NCI-H446 treated with DMSO at 0.1 percent for 48 hours (cell line): ENCODE data around the gene MADCAM1.

Experiments used
- DNase-seq: peaks from one replicate; lab custom pipeline; 2025; lab: John Stamatoyannopoulos, UW

The MADCAM1 gene

DNA sequence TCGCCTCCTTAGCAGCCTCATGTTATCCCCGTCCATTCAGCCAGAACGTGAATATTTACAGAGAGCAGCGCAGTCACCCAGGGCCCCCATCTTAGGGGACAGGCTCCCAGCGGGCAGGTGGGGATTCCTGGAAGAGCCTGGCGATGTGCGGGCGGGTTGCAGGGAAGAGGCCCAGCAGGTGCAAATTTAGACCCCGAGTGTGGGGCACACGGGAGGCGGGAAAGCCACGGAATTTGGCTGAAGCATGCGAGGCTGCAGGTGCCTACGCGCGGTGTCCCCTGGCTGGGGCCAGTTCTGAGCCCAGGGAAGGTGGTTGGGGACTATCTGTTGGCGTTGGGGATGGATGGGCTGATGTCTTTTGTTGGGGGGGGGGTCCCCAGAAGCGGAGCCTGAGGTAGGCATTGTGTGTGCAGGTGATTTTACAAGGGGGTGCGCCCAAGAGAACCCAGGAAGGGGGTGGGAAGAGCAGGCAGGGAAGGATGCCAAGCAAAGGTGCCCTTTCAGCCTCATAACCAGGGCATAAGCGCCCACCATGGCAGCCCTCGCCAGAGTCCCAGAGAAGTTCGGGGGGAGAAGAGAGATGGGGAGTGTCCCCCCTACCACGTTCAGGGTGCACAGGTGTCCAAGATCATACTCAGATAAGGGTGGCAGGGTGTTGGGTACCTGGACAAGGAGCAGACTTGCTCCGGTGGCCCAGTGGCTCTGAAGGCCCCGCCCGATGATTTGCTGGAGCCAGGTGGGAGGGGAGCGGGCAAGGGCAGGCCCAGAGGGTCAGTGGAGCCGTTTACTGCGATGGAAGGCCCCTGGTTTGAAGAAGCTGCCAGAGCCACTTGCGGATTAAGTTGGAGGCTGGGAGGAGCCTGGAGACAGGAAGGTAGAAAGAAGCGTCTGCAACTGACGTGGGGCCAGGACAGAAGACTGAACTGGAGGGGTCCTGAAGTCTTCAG is 12.2 kb downstream of the MADCAM1 start:
- DNase-seq: no peak

DNA sequence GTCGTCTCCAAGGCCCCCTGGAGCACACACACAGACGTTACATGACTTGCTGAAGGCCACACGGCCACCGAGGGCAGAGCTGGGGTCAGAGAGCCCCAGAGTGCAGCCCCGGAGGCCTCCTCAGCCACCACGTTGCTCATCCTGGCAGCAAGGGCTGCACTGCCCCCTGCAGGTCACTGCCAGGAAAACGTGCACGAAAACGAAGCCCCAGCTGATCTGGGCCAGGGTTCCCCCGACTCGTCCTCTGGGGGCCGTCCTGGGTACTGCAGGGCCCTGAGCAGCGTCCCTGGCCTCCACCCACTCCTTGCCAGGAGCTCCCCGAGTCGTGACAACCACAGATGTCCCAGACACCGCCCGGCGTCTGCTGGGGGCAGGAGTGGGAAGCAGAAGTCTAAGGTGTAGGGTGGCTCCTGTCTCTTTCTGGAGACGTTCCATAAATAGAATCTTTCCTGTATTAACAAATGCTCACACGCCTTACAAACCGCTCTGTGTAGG is 14.4 kb downstream of the MADCAM1 start:
- DNase-seq: peak; percentile 58

DNA sequence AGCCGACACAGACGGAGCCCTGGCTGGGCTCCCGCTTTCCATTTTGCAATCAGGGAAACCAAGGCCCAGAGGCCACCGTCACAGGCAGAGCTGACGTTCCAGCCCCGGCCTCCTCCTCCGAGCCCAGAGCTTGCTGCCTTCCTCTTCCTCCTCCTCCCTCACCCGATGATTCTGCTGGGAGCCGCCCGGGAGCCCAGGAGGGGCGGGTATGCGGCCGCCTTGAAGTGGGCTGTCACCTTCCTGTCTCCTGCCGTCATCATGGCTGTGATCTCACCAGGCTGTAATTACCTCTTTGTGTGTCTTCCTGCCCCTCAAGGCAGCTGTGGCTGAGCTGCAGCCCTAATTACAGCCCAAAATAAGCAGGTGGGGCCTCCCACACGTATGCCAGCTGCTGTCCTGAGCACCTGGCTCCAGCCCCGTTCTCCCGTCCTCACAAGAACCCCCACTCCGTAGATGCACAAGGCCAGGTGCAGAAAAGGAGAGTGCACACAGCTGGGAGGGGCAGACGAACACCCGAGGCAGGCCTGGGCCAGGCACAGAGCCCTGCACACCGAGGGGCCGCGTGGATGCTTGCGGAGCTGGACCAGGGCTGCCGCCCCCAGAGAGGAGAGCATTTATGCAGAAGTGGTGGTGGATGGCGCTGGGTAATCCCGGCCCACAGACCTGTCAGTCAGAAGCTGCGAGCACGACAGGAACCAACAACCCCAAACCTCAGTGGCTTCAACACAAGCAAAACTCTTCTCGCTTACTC is 15.0 kb downstream of the MADCAM1 start:
- no peak for DNase-seq

DNA sequence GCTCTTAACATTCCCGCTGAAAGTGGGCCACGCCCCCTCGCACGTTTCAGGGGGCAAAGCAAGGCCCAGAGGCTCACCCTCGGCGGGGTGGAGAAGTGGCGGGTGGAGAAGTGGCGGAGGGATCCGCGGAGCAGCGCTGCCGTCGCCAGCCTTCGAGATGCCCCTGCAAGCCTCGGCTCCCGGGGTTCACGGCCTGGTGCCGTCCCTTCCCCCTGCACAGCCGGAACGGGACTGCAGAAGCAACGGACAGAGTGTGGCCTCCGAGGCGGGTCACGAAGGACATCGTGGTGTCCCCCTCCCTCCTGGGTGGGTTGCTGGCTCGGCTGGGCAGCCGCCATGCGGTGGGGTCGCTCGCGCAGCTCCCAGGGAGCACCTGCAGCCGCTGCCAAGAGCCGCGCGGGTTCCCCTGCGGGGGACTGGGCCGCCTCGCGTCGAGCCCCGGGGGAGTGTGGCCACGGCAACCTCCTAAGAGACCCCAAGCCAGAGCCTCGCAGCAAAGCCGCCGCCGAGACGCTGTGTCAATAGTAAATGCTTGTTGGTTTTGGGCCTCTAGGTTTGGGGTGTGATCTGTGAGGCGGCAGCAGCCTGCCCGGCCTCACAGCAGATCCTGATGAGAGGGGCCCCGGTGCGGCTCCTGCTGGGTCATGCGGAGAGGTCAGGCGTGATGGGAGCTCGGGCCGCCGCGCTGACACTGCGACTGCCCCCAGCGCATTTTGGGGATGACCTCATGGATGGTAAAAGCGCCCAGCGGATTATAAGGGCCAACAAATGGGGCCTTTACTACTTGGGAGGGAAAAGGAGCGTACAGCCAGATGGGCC is 16.5 kb downstream of the MADCAM1 start:
- no peak for DNase-seq

DNA sequence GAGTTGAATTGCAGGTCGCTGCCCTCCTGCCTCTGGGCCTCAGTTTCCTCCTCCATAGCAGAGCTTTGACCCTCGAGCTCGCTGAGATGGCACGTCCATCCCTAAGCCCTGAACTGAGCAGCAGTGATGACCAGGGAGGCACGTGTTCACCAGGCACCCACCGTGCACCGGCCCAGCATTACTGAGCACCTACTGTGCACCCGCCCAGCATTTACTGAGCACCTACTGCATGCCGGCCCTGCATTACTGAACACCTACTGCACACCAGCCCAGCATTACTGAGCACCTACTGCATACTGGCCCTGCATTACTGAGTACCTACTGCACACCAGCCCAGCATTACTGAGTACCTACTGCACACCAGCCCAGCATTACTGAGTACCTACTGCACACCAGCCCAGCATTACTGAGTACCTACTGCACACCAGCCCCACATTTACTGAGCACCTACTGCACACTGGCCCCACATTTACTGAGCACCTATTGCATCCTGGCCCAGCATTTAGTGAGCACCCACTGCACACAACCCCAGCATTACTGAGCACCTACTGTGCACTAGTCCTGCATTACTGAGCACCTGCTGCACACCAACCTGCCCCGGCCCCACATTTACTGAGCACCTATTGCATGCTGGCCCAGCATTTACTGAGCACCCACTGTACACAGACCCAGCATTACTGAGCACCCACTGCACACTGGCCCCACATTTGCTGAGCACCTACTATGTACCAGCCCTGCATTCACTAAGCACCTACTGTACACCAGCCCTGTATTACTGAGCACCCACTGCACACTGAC is 17.3 kb downstream of the MADCAM1 start:
- DNase-seq: no peak

DNA sequence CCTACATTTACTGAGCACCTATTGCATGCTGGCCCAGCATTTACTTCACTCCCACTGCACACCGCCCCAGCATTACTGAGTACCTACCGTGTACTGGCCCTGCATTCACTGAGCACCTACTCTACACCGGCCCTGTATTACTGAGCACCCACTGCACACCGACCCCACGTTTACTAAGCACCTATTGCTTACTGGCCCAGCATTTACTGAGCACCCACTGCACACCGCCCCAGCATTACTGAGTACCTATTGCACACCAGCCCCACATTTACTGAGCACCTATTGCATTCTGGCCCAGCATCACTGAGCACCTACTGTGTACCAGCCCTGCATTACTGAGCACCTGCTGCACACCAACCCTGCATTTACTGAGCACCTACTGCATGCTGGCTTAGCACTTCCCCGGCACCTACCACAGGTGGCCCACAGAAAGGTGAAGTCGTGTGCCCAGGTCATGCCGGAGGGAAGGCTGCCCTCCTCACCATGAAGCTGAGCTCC is 17.9 kb downstream of the MADCAM1 start:
- DNase-seq: no peak

DNA sequence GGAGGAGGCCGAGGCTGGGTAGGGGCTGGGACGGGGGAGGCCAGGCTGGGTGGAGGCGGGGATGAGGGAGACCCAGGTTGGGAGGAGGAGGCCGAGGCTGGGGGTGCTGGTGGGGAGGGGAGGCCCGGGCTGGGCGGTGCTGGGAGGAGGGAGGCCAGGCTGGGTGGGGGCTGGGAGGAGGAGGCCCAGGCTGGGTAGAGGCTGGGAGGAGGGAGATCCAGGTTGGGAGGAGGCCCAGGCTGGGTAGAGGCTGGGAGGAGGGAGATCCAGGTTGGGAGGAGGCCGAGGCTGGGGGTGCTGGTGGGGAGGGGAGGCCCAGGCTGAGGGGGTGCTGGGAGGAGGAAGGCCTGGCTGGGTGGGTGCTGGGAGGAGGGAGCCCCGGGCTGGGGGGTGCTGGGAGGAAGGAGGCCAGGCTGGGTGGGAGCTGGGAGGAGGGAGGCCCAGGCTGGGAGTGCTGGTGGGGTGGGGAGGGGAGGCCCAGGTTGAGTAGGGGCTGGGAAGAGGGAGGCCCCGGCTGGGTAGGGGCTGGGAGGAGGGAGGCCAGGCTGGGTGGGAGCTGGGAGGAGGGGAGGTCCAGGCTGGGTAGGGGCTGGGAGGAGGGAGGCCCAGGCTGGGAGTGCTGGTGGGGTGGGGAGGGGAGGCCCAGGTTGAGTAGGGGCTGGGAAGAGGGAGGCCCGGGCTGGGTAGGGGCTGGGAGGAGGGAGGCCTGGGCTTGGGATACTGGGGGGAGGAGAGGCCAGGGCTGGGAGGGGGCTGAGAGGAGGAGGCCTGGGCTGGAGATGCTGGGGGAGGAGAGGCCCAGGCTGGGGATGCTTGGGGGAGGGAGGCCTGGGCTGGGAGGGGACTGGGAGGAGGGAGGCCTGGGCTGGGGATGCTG is 21.7 kb downstream of the MADCAM1 start:
- DNase-seq: no peak

DNA sequence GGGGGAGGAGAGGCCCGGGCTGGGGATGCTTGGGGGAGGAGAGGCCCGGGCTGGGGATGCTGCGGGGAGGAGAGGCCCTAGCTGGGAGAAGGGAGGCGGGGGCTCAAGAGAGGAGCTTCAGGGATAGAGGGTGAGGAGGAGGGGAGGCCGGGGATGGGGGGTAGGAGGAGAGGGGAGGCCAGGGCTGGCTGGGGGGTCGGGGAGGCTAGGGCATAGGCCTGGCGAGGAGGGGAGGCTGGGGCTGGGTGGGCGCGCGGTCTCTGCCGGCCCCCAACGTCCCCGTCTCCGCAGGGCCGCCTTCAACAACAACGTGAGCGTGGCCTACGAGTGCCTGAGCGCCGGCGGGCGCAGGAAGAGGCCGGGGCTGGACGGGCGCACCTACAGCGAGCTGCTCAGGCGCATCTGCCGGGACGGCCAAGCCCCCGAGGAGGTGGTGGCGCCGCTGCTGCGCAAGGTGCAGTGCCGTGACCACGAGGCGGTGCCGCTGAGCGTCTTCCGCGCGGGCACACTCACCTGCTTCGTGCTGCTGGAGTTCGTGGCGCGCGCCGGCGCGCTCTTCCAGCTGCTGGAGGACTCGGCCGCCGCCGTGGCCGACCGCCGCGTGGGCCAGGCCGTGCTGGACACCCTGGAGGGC is 22.4 kb downstream of the MADCAM1 start:
- no peak for DNase-seq

DNA sequence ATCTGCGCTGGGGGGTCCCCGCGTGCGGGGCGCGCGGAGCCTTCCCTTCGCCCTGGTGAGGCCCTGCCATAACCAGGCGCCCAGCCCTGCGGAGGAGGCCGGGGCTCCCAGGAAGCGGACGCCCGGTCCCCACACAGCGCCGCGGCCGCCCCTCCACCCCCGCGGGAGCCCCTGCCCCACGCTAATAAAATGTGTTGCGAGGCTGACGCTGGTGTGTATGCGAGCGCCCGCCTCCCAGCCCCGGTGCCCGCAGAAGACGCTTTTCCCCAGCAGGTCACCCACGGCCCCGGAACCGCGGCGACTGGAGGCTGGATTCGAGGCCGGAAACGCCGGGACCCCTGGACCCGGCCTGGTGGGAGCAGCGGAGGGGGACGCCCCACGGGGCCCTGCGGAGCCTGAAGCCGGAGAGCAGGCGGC is 23.2 kb downstream of the MADCAM1 start:
- no peak for DNase-seq

DNA sequence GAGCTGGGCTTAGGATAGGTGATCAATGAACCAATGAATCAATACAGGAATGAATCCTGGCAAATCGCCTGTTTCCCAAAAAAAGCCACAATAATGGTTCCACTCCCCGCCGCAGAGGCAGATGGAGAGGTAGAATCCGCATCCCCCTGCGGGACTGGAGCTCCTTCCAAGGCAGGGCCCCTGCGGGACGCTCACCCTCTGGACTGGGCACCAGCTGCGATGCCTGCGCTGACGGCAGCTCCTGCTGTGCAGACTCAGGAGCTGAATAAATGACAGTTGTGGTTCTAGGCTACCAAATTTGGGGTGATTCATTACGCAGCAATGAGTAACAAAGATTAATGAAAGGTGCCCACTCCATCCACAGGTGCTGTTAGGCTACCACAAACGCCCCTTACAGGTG is 26.4 kb downstream of the MADCAM1 start:
- no peak for DNase-seq

DNA sequence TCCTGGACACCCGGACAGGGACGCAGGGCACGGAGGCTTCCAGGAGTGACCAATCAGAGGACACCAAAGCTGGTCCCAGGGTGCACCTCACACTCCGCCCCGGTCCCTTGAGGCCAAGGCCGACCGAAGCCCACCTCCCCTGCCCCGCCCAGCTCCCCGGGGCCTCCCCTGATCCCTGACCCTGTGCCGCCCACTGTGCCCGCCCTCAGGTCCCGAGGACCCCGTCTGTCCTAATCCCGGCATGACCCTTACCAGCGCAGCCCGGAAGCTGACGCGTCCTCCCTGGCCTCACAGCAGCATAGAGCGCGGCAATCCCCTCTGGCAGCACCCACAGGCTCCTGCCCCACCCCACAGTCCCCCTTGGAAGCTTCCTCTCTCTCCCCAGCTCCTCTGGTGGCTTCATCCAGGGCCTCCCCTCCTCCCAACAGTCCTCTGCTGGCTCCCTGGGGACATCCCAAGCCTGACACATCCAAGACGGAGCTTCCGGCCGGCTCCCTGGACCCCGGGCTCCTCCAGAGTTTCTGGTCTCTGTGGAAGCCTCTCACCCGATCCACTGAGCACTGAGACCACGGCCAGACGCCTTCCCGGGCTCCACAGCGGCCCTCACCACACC is 27.9 kb downstream of the MADCAM1 start:
- no peak for DNase-seq

DNA sequence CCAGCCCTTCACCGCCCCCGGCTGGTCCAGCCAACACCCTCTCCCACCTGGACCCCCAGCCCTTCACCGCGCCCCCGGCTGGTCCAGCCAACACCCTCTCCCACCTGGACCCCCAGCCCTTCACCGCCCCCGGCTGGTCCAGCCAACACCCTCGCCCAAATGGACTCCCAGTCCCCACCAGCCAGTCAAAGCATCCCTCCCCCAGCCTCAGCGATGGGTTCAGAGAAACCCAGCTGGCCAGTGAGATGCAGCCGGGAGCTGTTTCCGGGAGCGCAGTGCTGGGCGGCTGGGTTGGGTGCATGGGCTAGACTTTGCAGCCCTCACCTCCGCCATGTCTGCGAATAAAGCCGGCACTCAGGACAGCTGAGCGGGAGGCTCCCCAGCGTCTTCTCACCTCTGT is 28.7 kb downstream of the MADCAM1 start:
- DNase-seq: no peak

DNA sequence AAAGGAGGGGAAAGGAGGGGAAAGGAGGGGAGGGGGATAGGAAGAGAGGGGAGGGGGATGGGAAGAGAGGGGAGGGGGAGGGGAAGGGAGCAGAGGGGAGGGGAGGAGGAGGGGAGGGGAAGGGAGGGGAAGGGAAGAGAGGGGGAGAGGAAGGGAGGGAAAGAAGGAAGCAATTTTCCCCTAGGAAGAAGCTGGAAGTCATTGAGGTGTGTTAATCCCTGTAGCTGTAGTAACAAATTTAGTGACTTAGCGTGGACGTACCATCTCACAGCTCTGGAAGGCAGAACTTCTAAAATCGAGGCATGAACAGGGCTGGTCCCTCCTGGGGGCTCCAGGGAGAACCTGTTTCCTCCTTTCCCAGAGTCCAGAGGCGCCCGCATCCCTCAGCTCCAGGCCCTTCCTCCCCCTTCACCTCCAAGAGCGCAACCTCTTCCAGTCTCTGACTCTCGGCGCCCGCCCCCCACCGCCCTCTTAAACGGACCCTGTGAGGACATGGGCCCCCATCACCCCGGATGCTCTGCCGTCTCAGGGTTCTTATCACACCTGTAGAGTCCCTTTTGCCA is 29.7 kb downstream of the MADCAM1 start:
- no peak for DNase-seq

DNA sequence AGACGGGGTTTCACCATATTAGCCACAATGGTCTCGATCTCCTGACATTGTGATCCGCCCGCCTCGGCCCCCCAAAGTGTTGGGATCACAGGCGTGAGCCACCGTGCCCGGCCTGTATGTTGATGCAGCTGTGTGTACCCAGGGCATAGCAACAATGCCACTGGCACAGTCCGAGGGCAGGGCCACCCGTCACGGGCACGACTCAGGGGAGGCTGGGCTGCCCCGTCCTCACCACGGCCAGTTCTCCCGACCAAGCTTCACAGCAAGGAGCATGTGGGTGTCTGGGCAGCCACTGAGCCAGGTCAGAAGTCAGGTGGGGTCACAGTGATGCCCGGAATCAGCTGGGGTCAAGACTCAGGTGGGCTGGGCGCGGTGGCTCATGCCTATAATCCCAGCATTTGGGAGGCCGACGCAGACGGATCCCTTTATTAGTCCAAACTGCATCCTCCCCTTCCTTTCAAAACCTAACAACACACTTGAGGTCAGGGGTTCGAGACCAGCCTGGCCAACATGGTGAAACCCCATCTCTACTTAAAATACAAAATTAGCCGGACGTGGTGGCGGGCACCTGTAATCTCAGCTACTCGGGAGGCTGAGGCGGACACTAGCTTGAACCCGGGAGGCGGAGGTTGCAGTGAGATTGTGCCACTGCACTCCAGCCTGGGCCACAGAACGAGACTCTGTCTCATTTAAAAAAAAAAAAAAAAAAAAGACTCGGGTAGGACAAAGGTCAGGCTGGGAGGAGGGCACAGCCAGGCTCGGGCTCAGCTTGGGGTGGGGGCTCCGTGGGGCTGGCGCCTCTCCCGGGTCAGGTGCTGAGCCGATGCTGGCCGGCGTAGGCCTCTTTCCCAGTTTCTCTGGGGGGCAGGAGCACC is 34.1 kb downstream of the MADCAM1 start:
- no peak for DNase-seq

DNA sequence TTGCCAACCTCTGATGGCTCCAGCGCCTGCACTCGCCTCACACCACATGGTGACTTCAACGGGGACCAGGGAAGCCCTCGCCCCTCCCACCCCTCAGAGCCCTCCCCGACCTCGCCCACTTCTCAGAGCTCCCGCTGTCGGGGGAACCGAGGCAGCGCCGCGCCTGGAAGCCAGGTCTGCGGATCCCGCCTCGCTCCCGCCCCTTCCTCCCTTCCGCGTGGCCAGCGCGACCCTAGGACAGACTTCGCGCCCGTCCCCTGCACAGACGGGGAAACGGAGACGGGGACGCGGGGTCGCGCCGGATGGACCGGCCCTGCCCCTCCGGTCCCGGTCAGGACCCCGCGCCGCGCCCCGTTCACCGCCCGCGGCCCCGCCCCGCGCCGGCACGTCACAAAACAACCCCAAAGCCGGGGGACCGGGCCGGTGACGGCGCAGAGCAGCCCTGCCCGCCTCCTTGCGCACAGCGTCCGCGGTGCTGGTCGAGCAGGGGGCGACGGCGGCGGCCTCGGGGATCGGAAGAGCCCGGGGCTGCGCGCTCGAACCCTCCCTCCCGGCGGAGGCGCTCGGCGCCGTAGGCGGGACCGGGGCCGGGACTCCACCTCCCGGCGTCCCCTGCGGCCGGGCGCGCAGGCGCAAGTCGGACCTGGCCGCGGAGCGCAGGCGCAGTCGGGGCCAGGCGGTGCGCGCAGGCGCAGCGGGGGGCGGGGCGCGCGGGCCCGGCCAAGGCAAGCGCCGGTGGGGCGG is 34.9 kb downstream of the MADCAM1 start:
- peak; percentile 72 for DNase-seq

DNA sequence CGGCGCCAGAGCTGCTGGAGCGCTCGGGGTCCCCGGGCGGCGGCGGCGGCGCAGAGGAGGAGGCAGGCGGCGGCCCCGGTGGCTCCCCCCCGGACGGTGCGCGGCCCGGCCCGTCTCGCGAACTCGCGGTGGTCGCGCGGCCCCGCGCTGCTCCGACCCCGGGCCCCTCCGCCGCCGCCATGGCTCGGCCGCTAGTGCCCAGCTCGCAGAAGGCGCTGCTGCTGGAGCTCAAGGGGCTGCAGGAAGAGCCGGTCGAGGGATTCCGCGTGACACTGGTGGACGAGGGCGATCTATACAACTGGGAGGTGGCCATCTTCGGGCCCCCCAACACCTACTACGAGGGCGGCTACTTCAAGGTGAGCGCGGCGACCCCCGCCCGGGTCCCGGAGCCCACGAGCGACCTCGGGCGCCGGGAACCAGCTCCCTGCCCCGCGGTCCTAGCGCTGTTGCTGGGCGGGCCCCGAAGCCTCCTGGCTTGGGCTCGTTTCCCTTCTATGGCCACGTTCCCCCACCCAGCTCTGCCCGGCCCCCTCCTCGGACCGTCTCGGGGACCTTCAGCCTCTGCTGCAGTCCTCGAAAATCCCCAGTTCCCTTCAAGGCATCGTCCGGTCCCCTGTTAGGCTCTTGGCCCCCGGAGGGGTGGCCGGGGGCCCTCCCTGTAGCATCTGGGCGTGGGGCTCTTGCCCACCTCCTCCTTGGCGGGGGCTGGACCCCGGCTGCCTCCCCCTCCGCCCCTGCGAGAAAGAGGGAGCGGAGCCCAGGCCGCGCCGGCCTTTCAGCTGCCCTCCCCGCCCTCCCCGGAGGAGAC is 35.7 kb downstream of the MADCAM1 start, which contains the start of gene CDC34:
Gene CDC34, plus strand, starts transcription at position 8 of the 808 bp plus-strand sequence. Its CDS starts 172 bp downstream, at position 180.
- DNase-seq: no peak
